ENCODE data around the gene DGKI. TPM values are rescaled to one million over a fixed set of nuclear protein-coding genes. Genes with fewer than 3 reads are reported as not detected.

Gene DGKI
- total and polyA plus RNA-seq, 9 of the 15 experiments (the other 6 are each of a cell fraction or from before 2014, with no cell fraction given) = 0.11 to 0.54 (median 0.15) TPM; not detected in 5

DNA sequence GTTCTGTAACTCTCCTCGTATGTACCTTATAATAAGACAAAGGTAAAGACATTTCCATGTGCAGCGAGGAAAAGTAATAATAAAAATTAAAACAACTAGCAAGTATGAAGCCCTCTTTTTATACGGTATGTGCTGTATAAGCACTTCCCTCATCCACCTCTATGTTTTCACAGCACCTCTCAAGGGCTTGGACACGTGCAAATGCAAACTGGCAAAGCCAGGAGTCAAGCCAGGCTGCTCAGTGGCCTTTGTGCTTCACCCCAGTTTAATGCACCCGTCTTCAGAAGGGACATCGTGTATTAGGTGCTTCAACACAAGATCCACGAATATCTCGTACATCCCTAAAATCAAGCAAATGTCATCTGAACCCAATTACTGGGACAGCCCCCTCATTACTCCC, 1.3 kb upstream of the DGKI start:
- H3K4me2 ChIP-seq (ENCODE audit: insufficient read depth, low read length) = no peak overlapping the region
- ChIA-PET CTCF (ENCODE audit: low intra/inter-chr PET ratio) (no interaction called here), POLR2A (no interaction called here)
- H3K27ac ChIP-seq (ENCODE audit: extremely low read depth, low read depth, low read length) = no peak overlapping the region
- no peak for ATAC-seq
- in situ Hi-C loops (cut with MboI) = no loop called here
- H3K27me3 ChIP-seq (ENCODE audit: control insufficient read depth in 2 of 2, insufficient read depth in 2 of 2, low read length in 2 of 2) = peaks cover 37 to 47% of the 10 kb centered on the region in 2 experiments
- no peak overlapping the region for H2AFZ ChIP-seq (ENCODE audit: low read depth, low read length)
- WGBS (ENCODE audit: insufficient coverage, low coverage, missing lambda C conversion rate) = 4% methylated on average over 8 of the region's 8 CpGs
- no peaks in the 10 kb centered on the region for H3K36me3 ChIP-seq (ENCODE audit: control insufficient read depth, insufficient read depth, low read length)
- no peaks in the 10 kb centered on the region for H4K20me1 ChIP-seq (replicated peaks; ENCODE audit: control insufficient read depth, insufficient read depth, low read length)
- H3K4me3 ChIP-seq = no peak overlapping the region
- intact Hi-C loops (cut with micrococcal nuclease) = no loop called here
- TF ChIP-seq TAF15 (IDR thresholded peaks at IDR 0.05; ENCODE audit: low read depth, low read length) (no peak), TAL1 (IDR thresholded peaks at IDR 0.05) (no peak), SAFB (IDR thresholded peaks at IDR 0.05; ENCODE audit: borderline replicate concordance, low read depth, low read length) (no peak), ILF3 (IDR thresholded peaks at IDR 0.05; ENCODE audit: borderline replicate concordance) (no peak), TOE1 (IDR thresholded peaks at IDR 0.05; ENCODE audit: borderline replicate concordance) (no peak), TOE1 (CRISPR knock-in tag; IDR thresholded peaks at IDR 0.05; ENCODE audit: borderline replicate concordance, low read depth) (no peak), ZNF444 (CRISPR knock-in tag; IDR thresholded peaks at IDR 0.05) (no peak), ZNF23 (CRISPR knock-in tag; IDR thresholded peaks at IDR 0.05) (no peak), FOXJ2 (tag; IDR thresholded peaks at IDR 0.05) (no peak)
- H3K9ac ChIP-seq (ENCODE audit: insufficient read depth in 1 of 2, low read depth in 2 of 2, low read length in 2 of 2) = no peak overlapping the region
- no peak for FAIRE-seq
- no TSS peak for BruUV-seq (replicated peaks)
- no peaks in the 10 kb centered on the region for H3K9me1 ChIP-seq (ENCODE audit: control insufficient read depth, insufficient read depth, low read length)
- no peaks in the 10 kb centered on the region for H3K79me2 ChIP-seq (ENCODE audit: control insufficient read depth, insufficient read depth, low read length)
- no peak for DNase-seq (ENCODE audit: extremely low read depth in 1 of 4, low spot score in 3 of 4)
- no peaks in the 10 kb centered on the region for H3K9me3 ChIP-seq (replicated peaks; ENCODE audit: control insufficient read depth, insufficient read depth, low read depth, low read length)
- peaks cover 0 to 8% of the 10 kb centered on the region in 2 experiments; a peak in 1 of 5 replicates for H3K4me1 ChIP-seq (replicated peaks in 1 of 2; ENCODE audit: control insufficient read depth in 2 of 2, insufficient read depth in 2 of 2, low read length in 2 of 2)
